T-helper 1 cell (primary cell): ENCODE data around the gene EFCAB9.
A peak's percentile ranks its signal among the peaks of the same experiment; 100 is the strongest.
"Not testable (repeated sequence)": the region's sequence is repeated elsewhere in the genome, so short reads cannot be mapped to it uniquely, and the experiment has no call there.

Experiments used
- DNase-seq, 5 donors: peaks; one replicate each; pipeline ENCODE4 v3.0.0-alpha.2; 2012 to 2020
- total RNA-seq, 4 donors: gene quantifications; one replicate each; lab custom pipeline; 2026; lab: John Stamatoyannopoulos, UW

EFCAB9 gene
- 0 reads per million in 4 donors for total RNA-seq

GRCh38 chr5:172193872-172194271, at the start of gene EFCAB9:
Gene EFCAB9, plus strand, starts transcription at chr5:172194172. Its CDS starts 1 bp downstream, at chr5:172194173.
- DNase-seq = no peak

DNA sequence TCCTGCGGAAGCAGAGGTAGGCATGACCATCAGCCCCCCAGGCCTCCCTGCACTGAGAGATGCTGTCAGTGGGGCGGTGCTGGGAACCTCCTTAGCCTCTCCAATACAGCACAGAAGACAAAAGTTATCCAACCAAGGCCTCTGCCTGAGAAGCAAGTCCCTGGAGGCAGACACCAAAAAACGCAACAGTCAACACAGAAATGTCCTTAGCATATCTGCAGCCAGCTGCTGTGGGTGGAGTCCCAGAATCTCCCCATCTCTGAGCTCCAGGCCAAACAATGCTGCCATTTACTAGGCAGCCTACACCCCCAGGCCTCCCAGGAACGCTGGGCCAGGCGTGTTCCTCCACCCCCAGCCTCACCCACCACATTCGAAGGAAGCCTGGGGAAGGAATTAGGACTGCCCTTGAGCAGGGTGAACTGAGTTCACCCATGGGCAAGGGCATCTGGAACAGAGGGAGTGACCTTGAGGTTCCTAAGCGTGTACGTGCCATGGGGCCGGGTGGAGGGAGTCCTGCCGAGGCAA, 49.6 kb upstream of the EFCAB9 start:
- no peak for DNase-seq

DNA sequence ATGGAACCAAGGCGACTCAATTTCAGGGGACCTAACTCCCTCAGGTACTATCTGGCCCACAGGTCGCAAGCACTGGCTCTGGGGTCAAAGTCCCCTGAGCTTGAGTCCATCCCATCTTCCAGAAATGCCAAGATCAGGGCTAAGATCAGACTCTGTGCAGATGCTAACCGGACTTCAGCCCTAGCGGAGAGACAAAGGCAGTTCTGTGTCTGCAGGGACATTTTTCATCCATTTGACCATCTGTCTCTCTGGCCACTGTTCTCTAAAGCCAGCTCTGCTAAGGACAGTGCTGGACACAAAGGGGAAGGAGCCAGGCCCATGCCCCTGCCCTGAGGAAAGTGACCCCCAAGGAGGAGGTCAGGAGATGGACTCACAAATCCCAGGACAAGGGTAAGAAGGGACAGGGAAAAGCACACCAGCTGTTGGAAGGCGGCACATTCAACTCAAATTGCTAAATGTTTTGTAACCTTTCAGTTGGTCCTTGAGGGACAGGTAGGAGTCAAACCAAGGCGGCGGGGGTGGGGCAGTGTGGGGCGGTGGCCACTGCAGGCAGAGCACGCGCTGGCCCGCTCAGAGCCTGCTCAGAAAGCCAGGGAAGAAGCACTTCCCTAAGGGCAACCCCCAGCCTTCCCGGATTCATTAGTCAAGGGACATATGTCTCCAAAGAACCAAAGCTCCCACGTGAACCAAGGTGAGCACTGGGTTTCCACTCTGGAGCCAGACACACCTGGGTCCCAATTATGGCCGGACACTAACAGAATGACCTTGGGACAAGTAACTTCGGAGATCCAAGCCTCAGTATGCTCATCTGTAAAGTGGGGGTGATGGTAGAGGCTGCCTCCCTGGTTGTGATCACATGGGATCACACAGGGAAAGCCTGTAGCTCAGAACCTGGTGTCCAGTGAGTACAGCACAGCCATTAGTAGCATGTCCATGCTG, 48.8 kb upstream of the EFCAB9 start:
- DNase-seq = no peak

DNA sequence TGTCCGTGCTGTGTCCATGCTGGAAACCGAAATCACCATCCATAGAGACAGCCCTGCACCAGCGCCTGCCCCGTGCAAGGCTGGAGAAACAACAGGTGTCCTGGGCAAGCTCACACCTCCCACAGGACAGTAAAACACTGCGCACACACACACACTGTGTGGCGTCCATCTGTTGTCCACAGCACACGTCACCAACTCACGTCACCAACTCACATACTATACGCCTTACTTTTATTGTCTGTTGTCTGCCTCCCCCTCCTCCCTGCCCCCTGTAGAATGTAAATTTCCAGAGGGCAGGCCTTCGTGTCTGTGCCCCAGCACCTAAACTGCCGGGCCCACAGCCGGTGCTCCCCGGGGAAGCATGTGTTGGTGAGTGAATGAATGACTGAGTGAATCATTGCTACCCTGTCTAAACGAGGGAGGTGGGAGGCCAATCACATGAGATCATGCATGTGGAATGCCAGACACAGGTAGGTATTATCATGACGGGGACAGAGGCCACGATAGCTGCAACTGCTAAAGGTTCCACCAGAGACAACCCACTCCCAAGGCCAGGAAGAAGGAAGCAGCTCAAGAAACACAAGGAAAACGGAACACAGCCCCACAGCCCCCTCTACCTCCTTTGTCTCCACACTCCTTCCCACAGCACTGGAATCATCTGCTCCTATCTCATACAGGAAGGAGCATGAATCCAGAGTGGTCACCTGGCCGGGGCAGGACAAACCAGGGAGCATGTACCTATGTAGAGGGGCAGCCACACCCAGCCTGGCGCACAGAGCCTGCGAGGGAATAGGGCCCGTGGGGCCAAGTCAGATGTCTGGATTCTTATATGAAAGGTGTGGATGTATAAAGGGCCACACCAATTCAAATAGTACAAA, 47.9 kb upstream of the EFCAB9 start:
- no peak for DNase-seq

GRCh38 chr5:172146748-172147092, 47.3 kb upstream of the EFCAB9 start:
- no peak for DNase-seq

DNA sequence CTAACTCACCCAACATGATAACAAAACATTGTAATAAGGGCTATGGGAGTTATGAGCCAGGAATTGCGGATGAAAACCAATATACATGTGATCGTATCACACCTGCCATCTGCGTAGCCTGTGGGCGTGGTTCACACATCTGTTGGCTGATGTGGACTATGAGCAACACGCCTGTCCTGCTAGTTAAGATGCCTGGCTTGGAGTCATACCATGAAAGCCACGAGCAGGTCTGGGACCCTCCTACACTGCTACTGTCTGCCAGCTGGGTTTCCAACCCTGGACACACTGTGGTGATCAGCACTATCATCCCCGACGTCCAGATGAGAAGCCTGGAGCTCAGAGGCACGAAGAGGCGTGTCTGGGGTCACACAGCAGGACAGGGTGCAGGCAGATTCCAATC, 46.1 kb upstream of the EFCAB9 start:
- DNase-seq = no peak

GRCh38 chr5:172148381-172148780, 45.6 kb upstream of the EFCAB9 start:
- DNase-seq = no peak

GRCh38 chr5:172149073-172149472, 44.9 kb upstream of the EFCAB9 start:
- no peak for DNase-seq

DNA sequence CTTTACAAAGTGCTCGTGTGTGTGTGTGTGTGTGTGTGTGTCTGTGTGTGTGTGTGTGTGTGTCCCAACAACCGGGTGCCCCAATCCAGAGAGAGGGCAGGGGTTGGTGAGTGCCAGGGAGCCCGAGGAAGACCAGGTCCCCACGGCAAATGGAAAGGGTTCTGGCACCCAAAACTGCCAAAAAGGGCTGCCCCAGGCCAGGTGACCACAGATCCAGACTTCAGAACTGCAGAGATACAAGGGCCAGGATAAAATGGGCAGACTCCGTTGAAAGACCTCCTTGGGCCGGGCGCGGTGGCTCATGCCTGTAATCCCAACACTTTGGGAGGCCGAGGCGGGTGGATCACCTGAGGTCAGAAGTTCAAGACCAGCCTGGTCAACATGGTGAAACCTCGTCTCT, 44.5 kb upstream of the EFCAB9 start:
- not testable (repeated sequence) for DNase-seq

DNA sequence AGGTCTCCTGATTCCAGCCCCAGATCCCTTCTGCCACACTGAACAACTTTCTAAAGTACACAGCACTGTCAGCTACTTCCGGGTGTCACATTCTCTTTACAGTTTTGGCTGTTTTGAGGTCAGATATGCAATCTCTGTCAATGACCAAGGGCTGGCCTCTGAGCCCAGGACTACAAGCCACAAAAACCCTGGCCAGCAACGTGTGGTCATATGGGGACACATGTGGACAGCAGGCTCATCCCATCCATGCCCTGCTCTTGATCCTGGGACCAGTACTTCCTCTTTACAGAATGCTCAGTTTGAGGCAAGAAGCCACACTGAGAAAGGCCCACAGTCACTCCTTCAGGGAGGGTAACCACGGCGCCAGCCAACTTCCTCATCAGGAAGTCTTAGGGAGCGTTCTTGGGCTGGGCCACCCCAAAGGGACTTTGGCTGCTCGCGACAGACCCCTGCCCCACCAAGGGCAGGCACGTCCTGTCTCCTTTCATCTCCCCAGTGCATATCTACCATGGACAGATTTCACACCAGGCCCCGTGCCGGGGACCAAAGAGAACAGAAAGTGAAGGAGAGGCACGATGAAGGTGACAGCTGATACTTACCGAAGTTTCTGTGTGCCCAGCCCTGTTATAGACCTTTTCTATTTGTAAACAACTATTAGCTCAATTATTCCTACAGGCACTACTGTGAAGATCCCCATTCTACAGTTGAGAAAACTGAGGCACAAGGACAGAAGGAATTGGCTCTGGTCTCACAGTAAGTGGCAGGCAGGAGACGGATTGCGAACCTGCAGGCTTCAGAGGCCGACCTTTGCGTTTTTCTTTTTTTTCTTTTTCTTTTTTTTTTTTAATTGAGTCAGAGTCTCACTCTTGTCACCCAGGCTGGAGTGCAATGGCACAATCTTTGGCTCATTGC, 43.2 kb upstream of the EFCAB9 start:
- peak in 2 of 5 donors; percentile 5 to 33 for DNase-seq

- no peak for DNase-seq
Observed at GRCh38 chr5:172151661-172152210, 42.2 kb upstream of the EFCAB9 start.

DNA sequence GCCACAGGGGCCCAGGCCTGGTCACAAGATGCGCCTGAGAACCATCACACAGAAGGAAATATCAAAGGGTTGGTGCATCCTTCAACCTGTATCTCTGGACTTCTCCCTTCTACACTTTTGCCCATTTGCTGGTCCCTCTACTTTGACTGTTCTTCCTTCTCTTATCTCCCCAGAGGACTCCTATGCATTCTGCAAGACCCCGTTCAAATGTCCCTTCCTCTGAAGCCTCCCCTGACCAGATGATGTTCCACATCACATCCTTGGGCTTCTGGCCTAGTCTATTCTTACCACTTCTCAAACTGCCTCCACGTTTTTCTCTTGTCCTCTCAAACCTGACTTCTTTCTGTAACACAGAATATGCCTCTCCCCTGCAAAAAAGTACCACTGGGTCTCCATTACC, 40.3 kb upstream of the EFCAB9 start:
- DNase-seq = no peak

GRCh38 chr5:172155101-172155500, 38.9 kb upstream of the EFCAB9 start:
- not testable (repeated sequence) for DNase-seq

DNA sequence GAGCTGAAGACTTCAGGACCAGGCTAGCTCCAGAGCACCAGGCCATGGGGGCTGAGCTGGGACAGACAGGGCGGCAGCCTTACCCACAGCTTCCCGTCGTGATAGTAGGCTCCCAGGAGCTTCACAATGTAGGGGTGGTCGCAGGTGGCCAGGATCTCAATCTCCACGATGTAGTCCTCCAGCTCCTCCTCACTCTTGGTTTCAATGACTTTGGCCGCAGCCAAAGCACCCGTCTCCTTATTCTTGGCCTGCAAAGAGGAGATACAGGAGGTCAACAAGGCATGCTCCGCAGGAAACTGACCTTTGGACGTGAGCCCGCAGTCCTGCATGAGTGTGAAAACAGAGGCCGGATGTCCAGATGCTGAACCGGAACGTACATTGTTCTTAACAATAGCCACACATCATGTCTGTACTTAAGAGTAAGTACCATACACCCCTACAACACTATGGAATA, 37.4 kb upstream of the EFCAB9 start:
- no peak for DNase-seq

GRCh38 chr5:172159016-172159415, 35.0 kb upstream of the EFCAB9 start:
- DNase-seq = no peak

DNA sequence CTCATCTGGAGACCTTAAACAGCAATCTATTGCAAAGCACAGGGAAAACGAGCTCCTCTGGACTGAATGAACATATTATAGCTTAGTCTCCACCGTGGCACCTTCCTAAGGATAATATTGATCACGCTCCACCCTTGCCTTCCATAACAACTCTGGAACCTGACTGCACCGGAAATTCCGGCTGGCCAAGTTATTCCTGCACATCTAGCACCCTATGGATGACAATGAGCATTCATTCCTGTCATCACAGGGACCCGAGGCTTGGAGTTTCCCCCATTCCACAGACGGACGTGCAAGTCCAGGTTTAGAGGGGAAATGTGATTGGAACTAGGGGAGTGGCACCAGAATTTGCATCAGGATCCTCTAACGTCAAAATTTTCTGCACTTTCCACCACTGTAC, 33.5 kb upstream of the EFCAB9 start:
- DNase-seq = no peak

- DNase-seq = no peak
Observed at GRCh38 chr5:172162323-172162986, 31.5 kb upstream of the EFCAB9 start.

- no peak for DNase-seq
Observed at GRCh38 chr5:172162987-172163343, 31.0 kb upstream of the EFCAB9 start.

DNA sequence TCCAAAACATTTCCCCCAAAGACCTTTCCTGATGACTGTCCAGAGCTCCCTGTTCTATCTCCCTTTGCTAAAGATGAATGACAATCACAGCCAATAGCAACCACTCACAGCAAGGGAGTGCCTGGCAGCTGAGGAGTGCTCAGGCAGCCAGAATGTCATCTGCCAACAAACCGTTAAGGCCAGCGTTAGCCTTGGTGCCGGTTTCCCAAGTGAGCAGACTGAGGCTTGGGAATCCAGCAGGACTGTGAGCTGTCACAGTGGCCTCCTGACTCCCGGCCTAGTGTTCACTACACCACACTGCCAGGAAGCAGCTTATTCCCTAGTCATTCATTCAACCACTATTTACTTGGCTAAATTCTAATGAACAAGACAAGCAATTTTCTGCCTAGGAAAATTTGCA, 30.6 kb upstream of the EFCAB9 start:
- DNase-seq = no peak

DNA sequence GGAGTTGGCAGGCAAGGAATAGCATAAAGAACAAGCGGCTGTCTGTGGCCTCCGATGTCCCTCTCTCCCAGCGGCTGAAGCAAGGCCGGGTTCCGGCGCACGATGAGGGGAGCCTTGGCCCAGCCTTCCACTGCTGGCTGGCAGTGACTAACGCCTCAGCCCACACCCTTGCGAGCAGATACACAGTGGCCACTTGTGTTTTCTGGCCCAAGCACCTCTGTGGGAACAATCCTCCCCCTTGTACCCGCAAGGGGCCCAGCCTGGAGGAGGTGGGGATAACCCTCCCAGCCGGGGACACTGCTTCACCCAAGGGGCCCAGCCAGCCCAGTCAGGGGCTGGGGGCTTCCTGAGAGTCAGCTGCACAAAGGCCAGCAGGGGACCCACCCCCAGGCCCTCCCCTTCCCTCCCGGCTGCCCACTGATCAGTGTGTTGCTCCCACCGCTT, 29.2 kb upstream of the EFCAB9 start:
- DNase-seq = no peak

DNA sequence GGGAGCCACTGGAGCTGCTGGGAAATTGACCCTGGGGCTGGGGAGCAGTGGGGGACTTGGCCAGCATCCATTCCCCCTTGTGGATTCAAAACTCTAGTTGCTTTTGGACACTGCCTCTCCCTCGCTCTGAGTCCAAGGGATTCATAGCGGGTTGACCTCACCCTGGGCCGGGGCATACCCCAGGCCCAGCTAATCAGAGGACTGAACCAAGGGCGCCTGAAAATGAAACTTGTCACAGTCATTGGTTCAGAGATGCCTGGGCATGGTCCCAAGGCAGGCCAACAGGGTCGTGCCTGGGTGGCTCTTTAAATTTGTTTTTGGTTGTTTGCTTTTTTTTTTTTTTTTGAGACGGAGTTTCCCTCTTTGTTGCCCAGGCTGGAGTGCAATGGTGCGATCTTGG, 28.5 kb upstream of the EFCAB9 start:
- DNase-seq = no peak
